ENCODE measurements around the gene PDGFRB.

DNA sequence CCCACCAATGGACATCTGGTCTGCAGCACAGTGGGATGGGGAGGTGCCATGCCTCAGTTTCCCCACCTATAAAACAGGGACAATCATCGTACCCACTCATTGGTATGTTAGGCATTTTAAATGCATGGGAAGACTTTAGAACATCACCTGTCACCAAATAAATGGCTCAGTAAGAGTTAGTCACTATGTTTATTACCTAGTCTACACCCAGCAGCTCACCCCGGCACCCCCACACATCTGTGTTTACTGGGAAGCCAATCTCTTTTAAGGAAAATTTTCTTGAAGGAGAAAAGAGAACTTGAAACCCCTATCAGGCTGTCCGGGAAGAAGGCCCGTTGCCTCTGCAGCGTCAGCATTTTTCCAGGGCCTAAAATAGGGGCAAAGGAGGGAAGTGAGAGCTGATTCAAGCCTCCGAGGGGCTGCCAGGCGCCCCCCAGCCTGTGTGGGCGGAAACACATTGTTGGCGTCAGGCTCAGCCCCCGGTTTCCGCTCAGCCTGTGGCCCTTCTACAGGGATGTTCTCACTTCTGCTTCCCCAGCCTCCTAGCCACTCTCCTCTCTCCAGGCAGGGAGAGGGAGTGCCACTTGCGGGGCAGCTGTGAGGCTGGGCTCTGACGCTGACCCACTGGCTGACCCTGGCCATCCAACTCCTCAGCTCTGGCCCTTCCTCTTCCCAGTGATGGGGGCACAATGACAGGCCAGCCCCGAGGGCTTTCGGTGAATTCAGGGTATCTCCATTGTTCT is 73.9 kb downstream of the PDGFRB start:
- TF ChIP-seq, protein P1, sequence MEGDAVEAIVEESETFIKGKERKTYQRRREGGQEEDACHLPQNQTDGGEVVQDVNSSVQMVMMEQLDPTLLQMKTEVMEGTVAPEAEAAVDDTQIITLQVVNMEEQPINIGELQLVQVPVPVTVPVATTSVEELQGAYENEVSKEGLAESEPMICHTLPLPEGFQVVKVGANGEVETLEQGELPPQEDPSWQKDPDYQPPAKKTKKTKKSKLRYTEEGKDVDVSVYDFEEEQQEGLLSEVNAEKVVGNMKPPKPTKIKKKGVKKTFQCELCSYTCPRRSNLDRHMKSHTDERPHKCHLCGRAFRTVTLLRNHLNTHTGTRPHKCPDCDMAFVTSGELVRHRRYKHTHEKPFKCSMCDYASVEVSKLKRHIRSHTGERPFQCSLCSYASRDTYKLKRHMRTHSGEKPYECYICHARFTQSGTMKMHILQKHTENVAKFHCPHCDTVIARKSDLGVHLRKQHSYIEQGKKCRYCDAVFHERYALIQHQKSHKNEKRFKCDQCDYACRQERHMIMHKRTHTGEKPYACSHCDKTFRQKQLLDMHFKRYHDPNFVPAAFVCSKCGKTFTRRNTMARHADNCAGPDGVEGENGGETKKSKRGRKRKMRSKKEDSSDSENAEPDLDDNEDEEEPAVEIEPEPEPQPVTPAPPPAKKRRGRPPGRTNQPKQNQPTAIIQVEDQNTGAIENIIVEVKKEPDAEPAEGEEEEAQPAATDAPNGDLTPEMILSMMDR (IDR thresholded peaks at IDR 0.05): no peak
- TF ChIP-seq POLR2A (IDR thresholded peaks at IDR 0.05): no peak
- peak in 1 of 2 donors; percentile 42 for TF ChIP-seq POLR2AphosphoS5 (IDR thresholded peaks at IDR 0.05; ENCODE audit: insufficient read depth in 1 of 2, low read depth in 1 of 2)

All from vagina (tissue), 2 donors.